Measurements from ENCODE around the gene RSAD2. TPM values are rescaled to one million over a fixed set of nuclear protein-coding genes. Genes with fewer than 3 reads are reported as not detected.

RSAD2 gene
- total and polyA plus RNA-seq, 2 experiments from 2014 or later, result 0.10 TPM; not detected in 1

DNA sequence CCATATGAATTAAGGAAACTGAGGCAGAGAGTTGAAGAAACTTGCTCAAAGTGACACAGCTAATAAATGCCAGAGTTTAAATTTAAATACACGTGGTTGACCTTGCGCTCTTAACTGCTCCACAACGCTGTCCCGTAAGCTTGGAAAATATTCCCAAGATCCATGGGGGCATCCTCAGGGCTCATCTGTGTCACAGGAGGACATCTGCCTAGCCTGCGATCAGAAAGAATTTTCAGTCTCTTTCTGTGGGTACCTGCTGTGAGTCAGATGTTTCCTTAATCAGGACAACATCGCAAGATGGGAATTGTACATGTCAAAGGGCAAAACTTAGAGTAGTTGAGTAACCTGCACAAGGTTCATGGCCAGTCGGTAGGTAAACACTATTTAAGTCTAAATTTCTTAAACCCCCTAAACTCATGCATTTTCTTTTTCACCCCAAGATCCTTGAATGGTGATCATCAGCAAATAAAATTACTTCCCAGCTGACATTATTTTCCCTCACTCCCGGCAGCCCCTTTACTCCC lies 13.3 kb upstream of the RSAD2 start (continued):
- TF ChIP-seq NANOG (IDR thresholded peaks at IDR 0.05; ENCODE audit: borderline replicate concordance) (no peak), POLR2AphosphoS5 (IDR thresholded peaks at IDR 0.05; ENCODE audit: low read depth) (no peak), CREB1 (CRISPR knock-in tag; IDR thresholded peaks at IDR 0.05; ENCODE audit: low read depth) (no peak), STAT1 (IDR thresholded peaks at IDR 0.05; ENCODE audit: unreplicated experiment) (no peak), ZNF114 (CRISPR knock-in tag; IDR thresholded peaks at IDR 0.05) (no peak)

- no peak overlapping the region for H3K27ac Mint-ChIP-seq
- peaks cover 26% of the 10 kb centered on the region for H3K27me3 Mint-ChIP-seq (ENCODE audit: insufficient read depth, low read depth, poor library complexity)
- Histone ChIP-seq H3F3A (replicated peaks; ENCODE audit: low read depth) (no peaks in the 10 kb centered on the region; the same call in 1 of the 2 replicates), H3K4me3 (peak overlapping the region; percentile 71), H3K27ac (ENCODE audit: low read depth) (no peak overlapping the region), H3K27me3 (ENCODE audit: insufficient read depth) (peaks cover 48% of the 10 kb centered on the region), H3K4me2 (peak overlapping the region; percentile 90), H2AFZ (peak overlapping the region; percentile 76; the same call in 1 of the 2 replicates), H4K20me1 (replicated peaks; ENCODE audit: insufficient read depth) (no peaks in the 10 kb centered on the region), H3K36me3 (ENCODE audit: insufficient read depth) (no peaks in the 10 kb centered on the region), H3K79me2 (replicated peaks; ENCODE audit: insufficient read depth) (no peaks in the 10 kb centered on the region), H3K4me1 (ENCODE audit: insufficient read depth) (0 out of 2 replicates have a peak, but pooled peaks cover 2% of the 10 kb centered on the region), H3K9me2 (ENCODE audit: insufficient read depth) (peaks cover 11% of the 10 kb centered on the region; the same call in 1 of the 2 replicates)
- TF ChIP-seq EZH2 (IDR thresholded peaks at IDR 0.05; ENCODE audit: low read depth, unreplicated experiment), result peak; percentile 17
- TF ChIP-seq, protein P1, sequence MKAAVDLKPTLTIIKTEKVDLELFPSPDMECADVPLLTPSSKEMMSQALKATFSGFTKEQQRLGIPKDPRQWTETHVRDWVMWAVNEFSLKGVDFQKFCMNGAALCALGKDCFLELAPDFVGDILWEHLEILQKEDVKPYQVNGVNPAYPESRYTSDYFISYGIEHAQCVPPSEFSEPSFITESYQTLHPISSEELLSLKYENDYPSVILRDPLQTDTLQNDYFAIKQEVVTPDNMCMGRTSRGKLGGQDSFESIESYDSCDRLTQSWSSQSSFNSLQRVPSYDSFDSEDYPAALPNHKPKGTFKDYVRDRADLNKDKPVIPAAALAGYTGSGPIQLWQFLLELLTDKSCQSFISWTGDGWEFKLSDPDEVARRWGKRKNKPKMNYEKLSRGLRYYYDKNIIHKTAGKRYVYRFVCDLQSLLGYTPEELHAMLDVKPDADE (IDR thresholded peaks at IDR 0.05), result no peak
- ATAC-seq (peak; percentile 10), DNase-seq (ENCODE audit: low spot score) (peak; percentile 21)
- H3K4me3 Mint-ChIP-seq, result peak overlapping the region; percentile 56
- H3K4me1 Mint-ChIP-seq, result peaks cover 6% of the 10 kb centered on the region
- H3K36me3 Mint-ChIP-seq (ENCODE audit: low read depth), result peaks cover 9% of the 10 kb centered on the region
- H3K9me3 Mint-ChIP-seq, result peaks cover 19% of the 10 kb centered on the region
Observed at GRCh38 chr2:6864923-6865345, 12.6 kb upstream of the RSAD2 start.

DNA sequence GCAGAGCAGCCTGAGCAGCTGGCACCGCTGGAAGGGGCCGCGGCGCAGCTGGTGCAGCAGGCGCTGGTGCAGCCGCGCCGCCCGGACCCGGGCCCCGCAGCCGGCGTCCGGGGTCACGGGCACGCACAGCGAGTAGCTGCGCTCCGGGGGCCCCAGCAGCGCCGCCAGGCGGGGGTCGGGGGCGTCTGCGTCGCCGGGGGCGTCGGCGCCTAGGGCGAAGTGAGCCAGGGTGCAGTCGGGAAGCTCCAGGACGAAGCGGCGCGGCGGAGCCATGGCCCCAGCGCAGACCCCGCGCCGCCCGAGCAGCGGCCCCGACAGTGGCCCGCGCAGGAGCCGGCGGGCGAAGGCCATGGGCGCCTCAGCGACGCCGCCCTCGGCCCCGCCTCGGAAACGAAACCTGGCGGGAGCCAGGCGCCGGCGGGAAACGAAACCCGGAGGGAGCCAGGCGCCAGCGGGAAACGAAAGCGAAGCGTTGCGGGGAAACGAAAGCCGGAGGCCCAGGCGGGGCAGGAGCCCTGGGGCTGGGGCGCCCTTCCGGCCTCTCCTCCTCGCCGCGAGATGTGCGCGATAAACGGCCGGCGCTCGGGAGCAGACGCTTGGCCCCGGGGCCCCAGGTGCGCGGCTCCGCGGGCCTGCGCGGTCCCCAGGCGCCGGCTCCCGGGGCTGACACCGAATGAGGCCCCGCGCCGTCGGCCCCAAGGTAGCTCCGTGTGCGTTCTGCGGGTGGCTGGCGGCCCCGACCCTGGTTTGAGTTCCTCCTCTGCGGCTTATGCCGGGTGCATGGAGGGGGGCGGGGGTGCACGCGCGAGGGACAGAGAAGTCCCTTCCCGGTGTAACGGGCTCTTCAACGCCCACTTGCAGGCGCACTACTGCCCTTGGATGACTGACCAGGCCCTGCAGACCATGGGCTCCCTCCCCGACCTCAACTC lies 12.0 kb upstream of the RSAD2 start, which contains the start of gene CMPK2:
CMPK2 (minus strand) TSS at position 562 of the 929 bp plus-strand sequence; CDS start at position 351, 211 bp downstream.
- Histone ChIP-seq H4K20me1 (replicated peaks; ENCODE audit: insufficient read depth) (no peaks in the 10 kb centered on the region), H3K27ac (ENCODE audit: low read depth) (no peak within 1 kb of the TSS), H3F3A (replicated peaks; ENCODE audit: low read depth) (no peaks in the 10 kb centered on the region; the same call in 1 of the 2 replicates), H3K36me3 (ENCODE audit: insufficient read depth) (no peaks in the 10 kb centered on the region), H3K4me2 (peak within 1 kb of the TSS; percentile 90), H3K4me3 (peak within 1 kb of the TSS; percentile 71), H3K9me2 (ENCODE audit: insufficient read depth) (peaks cover 15% of the 10 kb centered on the region; the same call in 1 of the 2 replicates), H3K27me3 (ENCODE audit: insufficient read depth) (peaks cover 48% of the 10 kb centered on the region), H2AFZ (peak within 1 kb of the TSS; percentile 99), H3K79me2 (replicated peaks; ENCODE audit: insufficient read depth) (no peaks in the 10 kb centered on the region), H3K4me1 (ENCODE audit: insufficient read depth) (0 out of 2 replicates have a peak, but pooled peaks cover 2% of the 10 kb centered on the region)
- Mint-ChIP-seq H3K36me3 (ENCODE audit: low read depth) (peaks cover 2% of the 10 kb centered on the region), H3K9me3 (peaks cover 12% of the 10 kb centered on the region), H3K27ac (no peak within 1 kb of the TSS), H3K4me1 (peaks cover 6% of the 10 kb centered on the region), H3K4me3 (peak within 1 kb of the TSS; percentile 81), H3K27me3 (ENCODE audit: insufficient read depth, low read depth, poor library complexity) (peaks cover 26% of the 10 kb centered on the region)
- DNase-seq (ENCODE audit: low spot score), result peak; percentile 84
- peak; percentile 83 for ATAC-seq
- peak; percentile 3 for TF ChIP-seq EZH2 (IDR thresholded peaks at IDR 0.05; ENCODE audit: low read depth, unreplicated experiment)
- TF ChIP-seq ZNF331 (CRISPR knock-in tag; IDR thresholded peaks at IDR 0.05; ENCODE audit: low read depth), result no peak
